K562 (cell line): ENCODE results near the gene MRPS31. TPM values are rescaled to one million over a fixed set of nuclear protein-coding genes. Genes with fewer than 3 reads are reported as not detected.
A peak's percentile ranks its signal among the peaks of the same experiment; 100 is the strongest.

Experiments used
- CCNT2 ChIP-seq: IDR thresholded peaks from 2 replicates; pipeline ENCODE4 v1.6.1; 2011; ENCODE audit warnings: borderline replicate concordance, low read depth, mild to moderate bottlenecking, moderate library complexity, mixed read lengths, low read length; ENCODE audit not compliant: insufficient read length; ENCODE audit errors: extremely low read depth
- ETV1 ChIP-seq: fragments of 450-650 bp; conservative IDR thresholded peaks from 2 replicates; pipeline ENCODE4 v1.6.1; 2016; ENCODE audit warnings: missing genetic modification characterization, control low read depth, low read depth, missing compliant biosample characterization
- HSF4 ChIP-seq: fragments of 250-450 bp; sonication (Bioruptor Pico); IDR thresholded peaks from 2 replicates; pipeline ENCODE4 v2.1.2; 2022; ENCODE audit warnings: mild to moderate bottlenecking, moderate library complexity, borderline replicate concordance
- IRF2 ChIP-seq: sonication (generic); formaldehyde crosslinking; IDR thresholded peaks from 2 replicates; pipeline ENCODE4 v1.8.1; 2022; ENCODE audit warnings: mild to moderate bottlenecking, missing genetic modification reagents
- NFXL1 ChIP-seq: fragments of 450-650 bp; formaldehyde crosslinking; IDR thresholded peaks from 2 replicates; pipeline ENCODE4 v1.4.0; 2021; ENCODE audit warnings: mild to moderate bottlenecking
- RBM14 ChIP-seq: fragments of 200-400 bp; formaldehyde crosslinking; IDR thresholded peaks from 2 replicates; pipeline ENCODE4 v1.6.1; 2018; ENCODE audit warnings: low read depth, mild to moderate bottlenecking, low read length, moderate library complexity, borderline replicate concordance; ENCODE audit not compliant: insufficient read depth
- RBM39 ChIP-seq: fragments of 200-400 bp; formaldehyde crosslinking; optimal IDR thresholded peaks from 2 replicates; pipeline ENCODE3; 2018; ENCODE audit warnings: low read depth, low read length
- SRSF1 ChIP-seq: fragments of 200-400 bp; formaldehyde crosslinking; IDR thresholded peaks from 2 replicates; pipeline ENCODE4 v1.6.1; 2017; ENCODE audit warnings: mild to moderate bottlenecking, low read depth, low read length, moderate library complexity
- ZKSCAN3 ChIP-seq: fragments of 250-450 bp; sonication (Bioruptor Pico); IDR thresholded peaks from 2 replicates; pipeline ENCODE4 v1.4.0; 2020
- ZNF217 ChIP-seq: sonication (generic); formaldehyde crosslinking; IDR thresholded peaks from 2 replicates; pipeline ENCODE4 v1.8.0; 2022; ENCODE audit warnings: mild to moderate bottlenecking, missing genetic modification reagents
- ZNF561 ChIP-seq: fragments of 450-650 bp; formaldehyde crosslinking; conservative IDR thresholded peaks from 2 replicates; pipeline ENCODE4 v1.4.0; 2020; ENCODE audit warnings: mild to moderate bottlenecking, moderate library complexity
- polyA plus RNA-seq, 8 experiments: library from polyadenylated mRNA; depleted of rRNA in 4 of 8; stranded (reverse) in 5 of 8; unstranded in 3 of 8; fragments of >200 nt; fragmentation: Nextera tagmentation in 2 of 8; fragmentation: Illumina TruSeq in 1 of 8; extraction: Ambion mirVana in 2 of 8; extraction: Trizol in 1 of 8; gene quantifications; 2 replicates each; pipeline versions ENCODE4 v1.2.1 to v1.2.3, GENCODE V29; 2011 to 2014; ENCODE audit warnings: inconsistent platforms in 1 of 8, missing spikeins in 1 of 8
- total RNA-seq, 7 experiments: library from RNA; depleted of rRNA in 6 of 7; stranded (reverse); fragments of >200 nt in 6 of 7; fragmentation: Illumina TruSeq in 2 of 7; extraction: Trizol in 2 of 7; gene quantifications; 2 replicates each; pipeline versions ENCODE4 v1.2.1 to v1.2.3, GENCODE V29; 2011 to 2021; ENCODE audit warnings: low replicate concordance in 1 of 7
- TF ChIP-seq, protein P1 (sequence below): sonication (generic); formaldehyde crosslinking; IDR thresholded peaks from 2 replicates; pipeline ENCODE4 v1.8.0; 2023; ENCODE audit warnings: mild to moderate bottlenecking, missing genetic modification reagents
- TF ChIP-seq, protein P2 (sequence below): fragments of 150-350 bp; IDR thresholded peaks from 2 replicates; pipeline ENCODE4 v1.6.1; 2014; ENCODE audit warnings: low read depth, mild to moderate bottlenecking, low read length, borderline replicate concordance
- TF ChIP-seq, protein P3 (sequence below), 2 experiments: IDR thresholded peaks; 2 replicates each; pipeline ENCODE4 v1.6.1; 2011; ENCODE audit warnings: borderline replicate concordance in 1 of 2, control low read depth in 1 of 2, low read depth in 1 of 2, low read length in 1 of 2, mild to moderate bottlenecking in 1 of 2, mixed read lengths in 1 of 2, moderate library complexity in 1 of 2; ENCODE audit not compliant: insufficient read depth in 1 of 2, insufficient read length in 1 of 2, poor library complexity in 1 of 2, severe bottlenecking in 1 of 2; ENCODE audit errors: extremely low read depth in 1 of 2
- TF ChIP-seq, protein P4 (sequence below): fragments of 250-450 bp; sonication (Bioruptor Pico); IDR thresholded peaks from 2 replicates; pipeline ENCODE4 v1.5.0; 2021; ENCODE audit warnings: mild to moderate bottlenecking, borderline replicate concordance

MRPS31 gene
- total and polyA plus RNA-seq, 9 of the 15 experiments (the other 6 are each of a cell fraction or from before 2014, with no cell fraction given): 20.3 to 57.8 (median 37.1) TPM

DNA sequence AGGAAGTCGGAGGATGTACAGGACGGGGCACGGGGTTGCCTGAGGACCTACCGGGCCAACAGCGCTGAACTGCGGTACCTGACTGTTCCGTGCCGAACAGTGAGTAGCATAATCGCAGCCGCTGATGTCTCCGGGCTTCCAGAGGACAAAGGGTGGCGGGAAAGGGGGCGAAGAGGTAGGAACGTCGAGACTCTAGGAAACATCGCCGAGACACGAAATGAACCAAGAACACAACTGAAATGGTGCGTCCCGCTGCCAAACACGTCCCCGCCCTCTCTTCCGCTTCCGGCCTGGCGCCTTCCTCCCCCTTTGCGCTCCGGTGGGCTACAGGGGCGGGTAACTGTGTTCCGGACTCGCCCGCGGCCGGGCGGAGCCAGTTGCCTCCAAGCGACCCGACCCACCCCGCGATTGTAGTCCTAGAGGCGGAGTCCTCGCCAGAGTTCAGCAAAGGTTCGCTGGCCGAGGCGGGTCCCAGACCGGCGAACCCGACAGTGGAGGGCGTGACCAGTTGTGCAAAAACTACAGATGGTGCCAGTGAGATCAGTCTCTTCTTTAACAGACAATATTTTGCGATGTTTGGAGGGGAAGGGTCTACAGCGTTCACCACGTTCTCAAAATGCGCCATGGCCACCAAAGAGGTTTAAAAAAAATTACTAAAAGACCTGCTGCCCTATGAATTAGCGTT lies at the start of gene MRPS31 (continued):
- TF ChIP-seq, protein P1, sequence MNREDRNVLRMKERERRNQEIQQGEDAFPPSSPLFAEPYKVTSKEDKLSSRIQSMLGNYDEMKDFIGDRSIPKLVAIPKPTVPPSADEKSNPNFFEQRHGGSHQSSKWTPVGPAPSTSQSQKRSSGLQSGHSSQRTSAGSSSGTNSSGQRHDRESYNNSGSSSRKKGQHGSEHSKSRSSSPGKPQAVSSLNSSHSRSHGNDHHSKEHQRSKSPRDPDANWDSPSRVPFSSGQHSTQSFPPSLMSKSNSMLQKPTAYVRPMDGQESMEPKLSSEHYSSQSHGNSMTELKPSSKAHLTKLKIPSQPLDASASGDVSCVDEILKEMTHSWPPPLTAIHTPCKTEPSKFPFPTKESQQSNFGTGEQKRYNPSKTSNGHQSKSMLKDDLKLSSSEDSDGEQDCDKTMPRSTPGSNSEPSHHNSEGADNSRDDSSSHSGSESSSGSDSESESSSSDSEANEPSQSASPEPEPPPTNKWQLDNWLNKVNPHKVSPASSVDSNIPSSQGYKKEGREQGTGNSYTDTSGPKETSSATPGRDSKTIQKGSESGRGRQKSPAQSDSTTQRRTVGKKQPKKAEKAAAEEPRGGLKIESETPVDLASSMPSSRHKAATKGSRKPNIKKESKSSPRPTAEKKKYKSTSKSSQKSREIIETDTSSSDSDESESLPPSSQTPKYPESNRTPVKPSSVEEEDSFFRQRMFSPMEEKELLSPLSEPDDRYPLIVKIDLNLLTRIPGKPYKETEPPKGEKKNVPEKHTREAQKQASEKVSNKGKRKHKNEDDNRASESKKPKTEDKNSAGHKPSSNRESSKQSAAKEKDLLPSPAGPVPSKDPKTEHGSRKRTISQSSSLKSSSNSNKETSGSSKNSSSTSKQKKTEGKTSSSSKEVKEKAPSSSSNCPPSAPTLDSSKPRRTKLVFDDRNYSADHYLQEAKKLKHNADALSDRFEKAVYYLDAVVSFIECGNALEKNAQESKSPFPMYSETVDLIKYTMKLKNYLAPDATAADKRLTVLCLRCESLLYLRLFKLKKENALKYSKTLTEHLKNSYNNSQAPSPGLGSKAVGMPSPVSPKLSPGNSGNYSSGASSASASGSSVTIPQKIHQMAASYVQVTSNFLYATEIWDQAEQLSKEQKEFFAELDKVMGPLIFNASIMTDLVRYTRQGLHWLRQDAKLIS: 0 out of 2 replicates have a peak, but pooled peaks have one; percentile 62
- TF ChIP-seq, protein P2, sequence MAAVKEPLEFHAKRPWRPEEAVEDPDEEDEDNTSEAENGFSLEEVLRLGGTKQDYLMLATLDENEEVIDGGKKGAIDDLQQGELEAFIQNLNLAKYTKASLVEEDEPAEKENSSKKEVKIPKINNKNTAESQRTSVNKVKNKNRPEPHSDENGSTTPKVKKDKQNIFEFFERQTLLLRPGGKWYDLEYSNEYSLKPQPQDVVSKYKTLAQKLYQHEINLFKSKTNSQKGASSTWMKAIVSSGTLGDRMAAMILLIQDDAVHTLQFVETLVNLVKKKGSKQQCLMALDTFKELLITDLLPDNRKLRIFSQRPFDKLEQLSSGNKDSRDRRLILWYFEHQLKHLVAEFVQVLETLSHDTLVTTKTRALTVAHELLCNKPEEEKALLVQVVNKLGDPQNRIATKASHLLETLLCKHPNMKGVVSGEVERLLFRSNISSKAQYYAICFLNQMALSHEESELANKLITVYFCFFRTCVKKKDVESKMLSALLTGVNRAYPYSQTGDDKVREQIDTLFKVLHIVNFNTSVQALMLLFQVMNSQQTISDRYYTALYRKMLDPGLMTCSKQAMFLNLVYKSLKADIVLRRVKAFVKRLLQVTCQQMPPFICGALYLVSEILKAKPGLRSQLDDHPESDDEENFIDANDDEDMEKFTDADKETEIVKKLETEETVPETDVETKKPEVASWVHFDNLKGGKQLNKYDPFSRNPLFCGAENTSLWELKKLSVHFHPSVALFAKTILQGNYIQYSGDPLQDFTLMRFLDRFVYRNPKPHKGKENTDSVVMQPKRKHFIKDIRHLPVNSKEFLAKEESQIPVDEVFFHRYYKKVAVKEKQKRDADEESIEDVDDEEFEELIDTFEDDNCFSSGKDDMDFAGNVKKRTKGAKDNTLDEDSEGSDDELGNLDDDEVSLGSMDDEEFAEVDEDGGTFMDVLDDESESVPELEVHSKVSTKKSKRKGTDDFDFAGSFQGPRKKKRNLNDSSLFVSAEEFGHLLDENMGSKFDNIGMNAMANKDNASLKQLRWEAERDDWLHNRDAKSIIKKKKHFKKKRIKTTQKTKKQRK: no peak
- TF ChIP-seq ZNF561 (CRISPR knock-in tag) (no peak), ZNF217 (CRISPR knock-in tag) (no peak), CCNT2 (peak; percentile 77), RBM14 (no peak), RBM39 (no peak), SRSF1 (no peak), ETV1 (tag) (peak; percentile 87), IRF2 (CRISPR knock-in tag) (no peak), HSF4 (CRISPR knock-in tag) (no peak), NFXL1 (CRISPR knock-in tag) (no peak), ZKSCAN3 (CRISPR knock-in tag) (no peak)
- TF ChIP-seq, protein P3, sequence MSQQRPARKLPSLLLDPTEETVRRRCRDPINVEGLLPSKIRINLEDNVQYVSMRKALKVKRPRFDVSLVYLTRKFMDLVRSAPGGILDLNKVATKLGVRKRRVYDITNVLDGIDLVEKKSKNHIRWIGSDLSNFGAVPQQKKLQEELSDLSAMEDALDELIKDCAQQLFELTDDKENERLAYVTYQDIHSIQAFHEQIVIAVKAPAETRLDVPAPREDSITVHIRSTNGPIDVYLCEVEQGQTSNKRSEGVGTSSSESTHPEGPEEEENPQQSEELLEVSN (IDR thresholded peaks at IDR 0.05; ENCODE audit: borderline replicate concordance in 1 of 2, extremely low read depth in 1 of 2, insufficient read depth in 1 of 2, insufficient read length in 1 of 2, low read depth in 1 of 2, low read length in 1 of 2, poor library complexity in 1 of 2, severe bottlenecking in 1 of 2): peak; percentile 50 to 56
- TF ChIP-seq, protein P4, sequence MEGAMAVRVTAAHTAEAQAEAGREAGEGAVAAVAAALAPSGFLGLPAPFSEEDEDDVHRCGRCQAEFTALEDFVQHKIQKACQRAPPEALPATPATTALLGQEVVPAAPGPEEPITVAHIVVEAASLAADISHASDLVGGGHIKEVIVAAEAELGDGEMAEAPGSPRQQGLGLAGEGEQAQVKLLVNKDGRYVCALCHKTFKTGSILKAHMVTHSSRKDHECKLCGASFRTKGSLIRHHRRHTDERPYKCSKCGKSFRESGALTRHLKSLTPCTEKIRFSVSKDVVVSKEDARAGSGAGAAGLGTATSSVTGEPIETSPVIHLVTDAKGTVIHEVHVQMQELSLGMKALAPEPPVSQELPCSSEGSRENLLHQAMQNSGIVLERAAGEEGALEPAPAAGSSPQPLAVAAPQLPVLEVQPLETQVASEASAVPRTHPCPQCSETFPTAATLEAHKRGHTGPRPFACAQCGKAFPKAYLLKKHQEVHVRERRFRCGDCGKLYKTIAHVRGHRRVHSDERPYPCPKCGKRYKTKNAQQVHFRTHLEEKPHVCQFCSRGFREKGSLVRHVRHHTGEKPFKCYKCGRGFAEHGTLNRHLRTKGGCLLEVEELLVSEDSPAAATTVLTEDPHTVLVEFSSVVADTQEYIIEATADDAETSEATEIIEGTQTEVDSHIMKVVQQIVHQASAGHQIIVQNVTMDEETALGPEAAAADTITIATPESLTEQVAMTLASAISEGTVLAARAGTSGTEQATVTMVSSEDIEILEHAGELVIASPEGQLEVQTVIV (CRISPR knock-in tag): no peak
